GM19351 (cell line): ENCODE results near the gene IFT43.
"Not testable (repeated sequence)": the region's sequence is repeated elsewhere in the genome, so short reads cannot be mapped to it uniquely, and the experiment has no call there.

Source experiments
- ATAC-seq: cut with Tn5 transposase; IDR thresholded peaks from one replicate; pipeline ENCODE4 v1.9.1; 2021; ENCODE audit warnings: mild to moderate bottlenecking, moderate library complexity; ENCODE audit not compliant: unreplicated experiment

IFT43 gene

DNA sequence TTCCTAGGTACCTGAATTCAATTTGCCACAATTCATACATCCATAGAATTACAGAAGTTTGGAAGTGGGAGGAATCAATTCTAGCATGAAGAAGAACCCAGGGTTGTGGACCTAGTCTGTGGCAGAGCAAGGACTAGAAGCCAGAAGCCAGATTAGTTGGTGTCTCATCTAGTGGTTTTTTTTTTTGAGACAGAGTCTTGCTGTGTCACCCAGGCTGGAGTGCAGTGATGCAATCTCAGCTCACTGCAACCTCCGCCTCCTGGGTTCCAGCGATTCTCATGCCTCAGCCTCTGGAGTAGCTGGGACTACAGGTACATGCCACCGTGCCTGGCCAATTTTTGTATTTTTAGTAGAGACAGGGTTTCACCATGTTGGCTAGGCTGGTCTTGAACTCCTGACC is 24.1 kb downstream of the IFT43 start:
- ATAC-seq = not testable (repeated sequence)

DNA sequence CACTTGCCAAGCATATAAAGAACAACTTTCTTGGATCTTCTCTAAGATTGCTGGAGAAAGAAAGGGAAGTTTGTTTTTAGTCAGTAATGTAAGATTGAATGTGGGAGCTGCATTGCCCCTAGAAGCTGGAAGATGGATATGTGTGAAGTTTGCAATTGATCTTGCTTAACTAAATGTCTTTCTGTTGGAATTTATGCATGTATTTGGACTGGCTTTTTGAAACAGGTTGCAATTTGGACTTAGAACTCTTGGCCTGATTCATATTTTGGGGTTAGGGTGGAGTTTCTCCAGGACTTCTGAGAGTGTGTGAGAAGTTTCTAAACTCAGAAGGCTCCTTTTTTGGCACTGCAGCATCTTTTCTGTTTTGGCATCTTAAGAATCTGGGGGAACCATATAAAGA is 26.4 kb downstream of the IFT43 start:
- ATAC-seq = no peak

DNA sequence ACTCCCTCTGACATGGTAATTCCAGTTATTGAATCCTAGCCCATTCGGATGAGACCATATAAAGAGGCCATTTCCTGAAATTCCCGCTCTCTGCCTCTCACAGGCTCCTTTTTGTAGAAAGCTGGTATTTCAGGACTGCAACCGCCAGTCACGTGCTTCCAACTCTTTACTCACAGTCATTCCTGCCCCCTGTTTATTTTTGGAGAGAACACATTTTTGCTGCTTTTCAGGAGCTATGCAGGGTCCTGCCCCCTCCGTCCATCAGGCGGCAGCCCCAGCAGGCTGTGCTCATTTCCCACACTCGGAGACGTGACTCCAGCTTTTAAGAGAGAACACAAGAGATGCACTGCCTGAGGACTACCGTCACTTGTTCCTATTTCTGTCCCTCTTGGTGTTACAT is 26.8 kb downstream of the IFT43 start:
- no peak for ATAC-seq

DNA sequence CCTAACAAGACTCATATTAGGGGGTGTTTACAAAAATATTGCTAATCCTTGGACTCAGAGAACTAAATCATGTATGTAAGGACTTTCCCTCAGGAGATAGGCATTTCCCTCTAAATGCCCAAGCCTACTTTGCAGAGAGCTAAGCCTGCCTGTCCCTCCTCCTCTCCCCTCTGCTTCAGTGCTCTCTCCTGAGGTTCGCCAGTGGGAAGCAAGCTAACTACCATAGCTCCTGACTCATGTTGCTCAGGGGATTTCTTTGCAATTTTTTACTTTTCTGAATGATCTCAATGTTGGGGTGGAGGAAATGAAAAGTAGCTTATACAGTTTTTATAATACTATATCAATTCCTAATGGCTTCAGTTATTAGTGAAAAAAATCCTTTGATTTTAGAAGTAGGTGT is 29.6 kb downstream of the IFT43 start:
- ATAC-seq = no peak

GRCh38 chr14:76015668-76016067 is 30.1 kb downstream of the IFT43 start:
- no peak for ATAC-seq

- no peak for ATAC-seq
These were observed 34.1 kb downstream of the IFT43 start for GRCh38 chr14:76019676-76020075.

GRCh38 chr14:76022991-76023390 is 37.4 kb downstream of the IFT43 start:
- ATAC-seq = no peak

GRCh38 chr14:76023757-76024156 is 38.2 kb downstream of the IFT43 start:
- ATAC-seq = no peak

- no peak for ATAC-seq
These were observed 38.8 kb downstream of the IFT43 start for GRCh38 chr14:76024211-76024907.

DNA sequence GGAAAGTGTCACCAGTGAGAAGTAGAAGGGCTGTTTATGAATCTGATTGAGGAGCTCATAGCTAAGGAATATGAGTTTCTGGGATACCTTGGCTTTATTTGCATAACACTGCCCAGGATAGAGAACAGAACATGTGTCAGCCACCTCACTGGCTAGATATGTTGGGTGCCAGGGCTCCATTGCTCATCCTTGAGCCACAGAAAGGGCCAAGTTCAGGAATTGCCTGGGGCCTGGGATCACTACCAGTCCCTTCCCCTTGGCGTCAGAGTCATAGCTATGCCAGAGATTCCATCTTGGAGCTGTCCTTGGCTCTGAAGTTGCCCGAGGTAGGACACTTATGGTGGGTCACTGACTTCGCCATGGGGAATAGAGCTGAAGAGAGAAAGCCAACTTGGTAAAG is 49.0 kb downstream of the IFT43 start:
- ATAC-seq = no peak

DNA sequence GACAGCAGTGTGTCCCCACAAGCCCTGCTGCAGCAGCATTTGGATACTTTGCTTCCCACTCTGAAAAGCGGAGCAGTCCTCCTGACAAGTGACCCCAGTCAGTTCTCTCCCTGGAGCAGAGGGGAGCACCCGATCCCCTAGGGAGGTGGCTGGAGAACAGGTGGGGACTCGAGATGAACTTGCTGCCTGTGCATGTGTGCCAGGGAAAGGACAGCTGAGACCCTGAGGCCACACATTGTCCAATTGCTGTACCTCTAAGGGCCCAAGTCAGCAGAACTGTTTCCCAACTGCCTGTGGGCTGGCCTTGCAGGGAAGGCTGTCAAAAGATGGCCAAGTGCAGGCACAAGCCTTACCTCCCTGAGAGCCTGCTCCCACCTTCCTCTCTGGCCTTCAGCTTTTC is 55.1 kb downstream of the IFT43 start:
- no peak for ATAC-seq

DNA sequence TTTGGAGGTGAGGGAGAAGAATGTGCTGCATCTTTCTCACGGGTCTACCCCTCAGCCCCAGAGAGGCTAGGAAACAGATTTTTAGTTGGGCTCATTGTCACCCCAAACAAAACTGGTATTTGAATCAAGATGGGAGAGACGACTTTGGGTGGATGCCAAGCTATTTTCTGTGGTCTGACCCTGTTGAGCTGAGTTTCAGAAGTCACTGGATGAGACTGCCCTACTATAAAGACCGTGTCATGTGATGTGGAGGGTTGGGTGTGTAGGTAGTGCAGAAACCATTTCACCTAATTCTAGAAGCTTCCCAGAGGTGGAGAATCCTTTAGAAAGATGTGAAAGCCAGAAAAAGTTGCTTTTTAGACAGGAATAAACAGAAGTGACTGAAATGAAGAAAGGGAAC is 60.2 kb downstream of the IFT43 start:
- ATAC-seq = no peak

DNA sequence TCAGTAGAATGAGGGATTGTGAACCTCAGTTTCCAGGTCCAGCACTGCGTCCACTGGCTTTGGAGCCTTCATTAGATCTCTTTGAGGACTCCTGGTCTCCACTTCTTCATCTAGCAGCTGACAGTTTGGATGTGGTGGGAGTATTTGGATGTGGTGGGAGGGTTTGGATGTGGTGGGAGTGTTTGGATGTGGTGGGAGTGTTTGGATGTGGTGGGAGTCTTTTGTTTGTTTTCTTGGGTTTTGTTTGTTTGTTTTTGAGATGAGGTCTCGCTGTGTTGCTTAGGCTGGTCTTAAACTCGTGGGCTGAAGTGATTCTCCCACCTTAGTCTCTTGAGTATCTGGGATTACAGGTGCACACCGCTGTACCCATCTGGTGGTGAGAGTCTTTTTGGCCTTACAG is 64.7 kb downstream of the IFT43 start:
- ATAC-seq = no peak

GRCh38 chr14:76050797-76051392 is 65.3 kb downstream of the IFT43 start:
- no peak for ATAC-seq

GRCh38 chr14:76051717-76052465 is 66.3 kb downstream of the IFT43 start:
- ATAC-seq = no peak

DNA sequence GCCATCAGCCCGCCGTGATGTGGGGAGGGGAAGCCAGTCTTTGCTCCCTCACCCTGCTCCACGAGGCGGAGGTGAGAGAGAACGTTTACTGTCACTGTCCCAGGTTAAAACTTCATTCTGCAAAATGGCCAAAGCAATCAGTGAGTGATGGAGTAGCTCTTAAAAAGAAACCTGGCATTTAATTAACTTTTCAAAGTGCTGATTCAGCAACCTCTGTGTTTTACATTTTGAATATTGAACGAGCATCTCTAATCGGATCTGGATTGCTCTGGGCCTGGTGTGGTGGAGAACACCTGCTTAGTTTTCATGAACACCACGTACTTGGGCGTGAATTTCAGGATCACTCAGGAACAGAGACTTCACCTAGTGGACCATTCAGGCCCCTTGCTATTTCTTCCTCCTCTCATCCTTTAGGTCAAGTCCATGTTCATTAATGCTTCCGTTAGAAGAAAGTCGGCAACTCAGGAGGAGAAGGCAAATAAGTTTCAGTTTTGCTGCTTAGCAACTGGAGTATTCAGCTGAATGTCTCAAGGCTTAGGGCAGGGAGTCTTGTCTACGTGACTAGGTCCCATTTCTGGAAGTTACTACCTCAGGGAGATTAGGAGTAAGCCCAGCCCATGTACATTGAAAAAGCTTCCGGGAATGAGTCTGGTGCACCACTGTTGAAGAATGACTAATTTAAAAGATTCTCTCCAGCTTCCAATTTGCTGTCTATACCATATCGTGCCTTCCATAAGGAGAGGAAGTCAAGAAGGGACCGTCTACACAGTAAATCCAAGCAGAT is 68.2 kb downstream of the IFT43 start:
- ATAC-seq = no peak

DNA sequence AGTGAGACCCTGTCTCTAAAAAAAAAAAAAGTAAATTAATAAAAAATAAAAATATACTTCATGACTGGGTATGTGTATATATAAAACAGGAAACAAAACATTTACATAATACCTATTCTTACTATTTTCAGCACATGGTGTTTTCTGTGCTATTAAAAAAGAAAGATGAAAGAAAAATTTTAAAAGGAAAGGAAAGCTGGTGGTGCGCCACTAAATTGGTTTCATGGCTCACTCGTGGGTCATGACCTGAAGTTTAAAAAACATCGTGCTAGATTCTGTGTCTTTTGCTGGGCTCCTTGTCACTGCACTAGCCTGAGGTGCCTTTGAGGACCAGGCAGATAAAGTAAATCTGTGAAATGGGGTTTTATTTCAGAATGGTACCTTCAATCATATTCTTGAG is 69.8 kb downstream of the IFT43 start:
- ATAC-seq = no peak

DNA sequence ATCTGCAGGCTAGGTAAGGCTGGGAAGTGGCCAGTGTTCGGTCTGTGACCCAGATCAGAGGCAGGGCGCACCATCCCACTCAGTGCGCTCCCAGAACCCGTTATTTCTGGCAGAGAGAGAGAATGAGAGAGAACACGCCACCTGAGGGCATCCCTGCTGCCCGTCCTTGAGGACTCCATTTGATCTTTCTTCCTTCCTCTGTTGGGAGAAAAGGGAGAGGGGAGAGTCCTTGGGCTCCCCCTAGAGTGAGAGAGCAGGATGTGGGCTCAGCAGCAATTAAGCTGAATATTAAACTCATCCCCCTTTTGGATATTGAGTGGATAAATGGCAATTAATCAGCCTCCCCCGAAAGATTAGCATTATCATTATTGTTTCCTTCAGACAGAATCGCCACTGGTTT is 70.6 kb downstream of the IFT43 start:
- no peak for ATAC-seq

DNA sequence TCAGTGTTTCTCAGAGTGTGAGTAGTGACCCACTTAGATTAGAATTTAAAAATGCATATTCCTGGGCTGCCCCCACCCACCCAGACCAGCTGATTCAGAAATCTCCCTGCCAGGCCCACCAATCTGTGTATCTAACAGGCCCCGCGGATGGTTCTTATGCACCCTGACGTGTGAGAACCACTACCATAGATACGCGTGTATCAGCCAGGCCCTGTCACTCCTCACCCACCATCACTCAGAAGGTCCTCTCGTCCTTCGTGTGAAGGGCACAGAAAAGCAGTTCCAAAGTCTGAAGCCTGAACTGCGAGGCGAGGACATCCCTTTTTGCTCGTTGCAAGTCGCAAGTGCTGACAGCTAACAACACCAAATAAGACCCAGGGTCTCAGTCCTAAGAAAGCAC is 72.4 kb downstream of the IFT43 start:
- ATAC-seq = no peak

DNA sequence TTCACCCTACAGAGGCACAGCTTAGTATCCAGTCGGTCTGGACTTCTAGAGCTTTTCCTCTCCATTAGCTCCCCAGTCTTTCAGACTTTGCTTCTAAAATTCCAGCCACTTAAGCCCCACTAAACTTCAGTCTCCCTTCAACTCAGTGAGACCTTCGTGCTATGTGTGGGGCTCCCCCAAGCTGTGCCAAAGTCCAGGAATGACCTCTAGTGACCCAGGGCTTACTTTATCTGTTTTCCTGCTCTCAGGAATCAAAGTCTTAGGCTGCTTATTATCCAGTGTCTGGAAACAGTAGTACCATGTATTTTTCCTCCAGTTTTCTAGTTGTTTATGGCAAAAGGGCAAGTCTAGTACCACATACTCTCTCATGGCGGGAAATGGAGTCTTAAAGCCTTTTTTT is 77.8 kb downstream of the IFT43 start:
- ATAC-seq = no peak

DNA sequence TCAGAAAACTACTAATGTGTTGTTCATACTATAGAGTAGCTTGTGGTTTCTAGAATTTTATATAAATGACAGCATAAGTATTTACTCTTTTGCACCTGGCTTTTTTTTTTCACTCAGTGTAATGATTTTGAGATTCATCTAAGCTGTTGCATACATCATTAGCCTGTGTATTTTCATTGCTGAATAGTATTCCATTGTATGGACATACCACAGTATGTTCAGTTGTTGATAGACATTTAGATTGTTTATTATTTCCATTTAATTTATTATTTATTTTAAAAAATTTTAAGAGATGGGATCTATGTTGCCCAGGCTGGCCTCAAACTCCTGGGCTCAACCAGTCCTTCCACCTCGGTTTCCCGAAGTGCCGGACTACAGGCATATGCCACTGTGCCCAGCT is 80.0 kb downstream of the IFT43 start:
- ATAC-seq = no peak

- ATAC-seq = no peak
These were observed 82.0 kb downstream of the IFT43 start for GRCh38 chr14:76067536-76067935.
